Measurements from ENCODE around the gene UBC.

- TF ChIP-seq CTCF (IDR thresholded peaks at IDR 0.05) (peak in 1 of 5 experiments; percentile 36), POLR2A (IDR thresholded peaks at IDR 0.05) (peak in 1 of 2 donors; percentile 11), EP300 (IDR thresholded peaks at IDR 0.05) (no peak)
These were observed 13.0 kb upstream of the UBC start for GRCh38 chr12:124927201-124928094.

All from tibial nerve (tissue), 4 donors.